GM20000 (cell line): Measurements from ENCODE around the gene ANO9.

Experiments used
- DNase-seq: peaks from one replicate; pipeline ENCODE4 v3.0.0; 2012; ENCODE audit warnings: low spot score
- CTCF ChIP-seq: IDR thresholded peaks from 2 replicates; pipeline ENCODE4 v1.5.1; 2012; ENCODE audit warnings: mild to moderate bottlenecking, control low read depth; ENCODE audit errors: extremely low read depth, missing control alignments

Gene ANO9

GRCh38 chr11:383431-383830 lies 58.4 kb downstream of the ANO9 start:
- TF ChIP-seq CTCF = no peak
- DNase-seq = no peak

GRCh38 chr11:382081-382629 lies 59.7 kb downstream of the ANO9 start:
- no peak for TF ChIP-seq CTCF
- no peak for DNase-seq

- TF ChIP-seq CTCF = no peak
- no peak for DNase-seq
Observed at GRCh38 chr11:381501-382072, 60.2 kb downstream of the ANO9 start.

GRCh38 chr11:380996-381395 lies 60.8 kb downstream of the ANO9 start:
- no peak for TF ChIP-seq CTCF

GRCh38 chr11:380491-380890 lies 61.3 kb downstream of the ANO9 start:
- no peak for TF ChIP-seq CTCF

More at GRCh38 chr11:380996-381395, 60.8 kb downstream of the ANO9 start:
- DNase-seq = no peak

GRCh38 chr11:380095-380480 lies 61.7 kb downstream of the ANO9 start:
- TF ChIP-seq CTCF = no peak
- no peak for DNase-seq

More at GRCh38 chr11:380491-380890, 61.3 kb downstream of the ANO9 start:
- no peak for DNase-seq

GRCh38 chr11:379205-380094 lies 62.4 kb downstream of the ANO9 start:
- no peak for TF ChIP-seq CTCF
- DNase-seq = no peak
